ENCODE results near the gene OR14J1.
"Not testable (repeated sequence)": the region's sequence is repeated elsewhere in the genome, so short reads cannot be mapped to it uniquely, and the experiment has no call there.

OR14J1 gene

DNA sequence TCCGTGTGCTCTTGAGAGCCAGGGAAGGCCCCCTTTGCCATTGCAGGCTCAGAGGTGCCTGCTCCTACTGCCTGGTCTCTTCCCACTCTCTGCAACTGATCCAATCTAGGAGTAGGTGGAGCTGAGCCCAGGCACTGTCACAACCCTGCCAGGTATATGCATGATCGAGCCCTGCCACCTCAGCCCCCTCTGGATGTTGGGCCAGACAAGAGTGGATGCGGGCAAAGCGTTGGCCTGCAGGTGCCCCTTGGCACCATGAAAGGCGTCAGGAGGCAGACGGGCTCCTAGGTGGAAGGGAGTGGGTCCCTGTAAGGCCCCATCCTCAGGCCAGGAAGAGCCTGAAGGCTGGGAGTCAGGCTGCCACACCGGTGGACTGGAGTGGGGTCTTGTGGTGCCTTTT is 5.9 kb upstream of the OR14J1 start:
- no peak overlapping the region for H3K27ac ChIP-seq

DNA sequence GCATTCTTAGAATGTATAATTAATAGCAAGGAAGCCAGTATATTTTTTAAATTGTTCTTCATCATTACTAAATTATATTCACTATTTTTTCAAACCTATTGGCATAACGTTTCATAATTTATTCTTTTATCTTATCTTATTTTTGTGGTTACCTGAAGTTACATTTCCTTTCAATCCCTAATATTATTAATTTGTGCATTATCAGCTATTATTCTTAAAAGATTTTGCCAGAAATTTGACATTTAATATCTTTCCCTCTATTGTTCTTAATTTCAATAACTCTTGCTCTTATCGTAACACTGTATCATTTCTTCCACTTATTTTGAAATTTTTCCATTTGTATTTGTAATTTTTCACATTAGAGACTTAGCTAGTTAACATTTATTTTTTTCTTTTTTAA is 18.4 kb downstream of the OR14J1 start:
- H3K27ac ChIP-seq, result no peak overlapping the region

More for the DNA sequence above, 5.9 kb upstream of the OR14J1 start:
- no peak for TF ChIP-seq ZFX (IDR thresholded peaks at IDR 0.05; ENCODE audit: borderline replicate concordance)
- TF ChIP-seq, protein P1, sequence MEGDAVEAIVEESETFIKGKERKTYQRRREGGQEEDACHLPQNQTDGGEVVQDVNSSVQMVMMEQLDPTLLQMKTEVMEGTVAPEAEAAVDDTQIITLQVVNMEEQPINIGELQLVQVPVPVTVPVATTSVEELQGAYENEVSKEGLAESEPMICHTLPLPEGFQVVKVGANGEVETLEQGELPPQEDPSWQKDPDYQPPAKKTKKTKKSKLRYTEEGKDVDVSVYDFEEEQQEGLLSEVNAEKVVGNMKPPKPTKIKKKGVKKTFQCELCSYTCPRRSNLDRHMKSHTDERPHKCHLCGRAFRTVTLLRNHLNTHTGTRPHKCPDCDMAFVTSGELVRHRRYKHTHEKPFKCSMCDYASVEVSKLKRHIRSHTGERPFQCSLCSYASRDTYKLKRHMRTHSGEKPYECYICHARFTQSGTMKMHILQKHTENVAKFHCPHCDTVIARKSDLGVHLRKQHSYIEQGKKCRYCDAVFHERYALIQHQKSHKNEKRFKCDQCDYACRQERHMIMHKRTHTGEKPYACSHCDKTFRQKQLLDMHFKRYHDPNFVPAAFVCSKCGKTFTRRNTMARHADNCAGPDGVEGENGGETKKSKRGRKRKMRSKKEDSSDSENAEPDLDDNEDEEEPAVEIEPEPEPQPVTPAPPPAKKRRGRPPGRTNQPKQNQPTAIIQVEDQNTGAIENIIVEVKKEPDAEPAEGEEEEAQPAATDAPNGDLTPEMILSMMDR (IDR thresholded peaks at IDR 0.05), result no peak

DNA sequence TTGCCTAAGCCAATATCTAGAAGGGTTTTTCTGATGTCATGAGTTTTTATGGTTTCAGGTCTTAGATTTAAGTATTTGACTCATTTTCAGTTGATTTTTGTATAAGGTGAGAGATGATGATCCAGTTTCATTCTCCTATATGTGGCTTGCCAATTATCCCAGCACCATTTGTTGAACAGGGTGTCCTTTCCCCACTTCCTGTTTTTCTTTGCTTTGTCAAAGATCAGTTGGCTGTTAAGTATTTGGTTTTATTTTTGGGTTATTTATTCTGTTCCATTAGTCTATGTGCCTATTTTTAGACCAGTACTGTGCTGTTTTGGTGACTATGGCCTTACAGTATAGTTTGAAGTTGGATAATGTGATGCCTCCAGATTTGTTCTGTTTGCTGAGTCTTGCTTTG is 21.8 kb downstream of the OR14J1 start:
- H3K27ac ChIP-seq, result not testable (repeated sequence)

More for the DNA sequence above, 18.4 kb downstream of the OR14J1 start:
- TF ChIP-seq ZFX (IDR thresholded peaks at IDR 0.05; ENCODE audit: borderline replicate concordance), result no peak
- TF ChIP-seq, protein P1 (IDR thresholded peaks at IDR 0.05), result no peak

DNA sequence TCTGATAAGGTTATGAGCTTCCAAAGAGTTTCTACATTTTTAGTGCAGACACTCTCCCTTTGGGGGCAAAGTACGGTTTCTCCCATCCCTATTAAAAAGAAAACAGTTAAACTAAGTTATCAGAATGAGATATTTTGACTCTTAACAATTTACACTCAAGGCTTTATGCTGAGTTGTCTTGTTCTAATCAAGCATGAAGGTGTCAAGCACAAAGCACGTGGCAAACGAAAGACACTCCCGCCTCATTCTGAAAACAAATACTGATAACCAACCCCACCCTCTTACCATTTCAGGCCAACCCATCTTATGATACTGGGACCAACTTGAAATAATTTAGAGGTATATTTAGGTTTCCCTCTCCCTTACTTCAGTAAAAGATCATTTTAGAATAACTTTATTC is 24.3 kb downstream of the OR14J1 start:
- TF ChIP-seq, protein P1 (IDR thresholded peaks at IDR 0.05), result no peak
- TF ChIP-seq ZFX (IDR thresholded peaks at IDR 0.05; ENCODE audit: borderline replicate concordance), result no peak
- H3K27ac ChIP-seq, result no peak overlapping the region

DNA sequence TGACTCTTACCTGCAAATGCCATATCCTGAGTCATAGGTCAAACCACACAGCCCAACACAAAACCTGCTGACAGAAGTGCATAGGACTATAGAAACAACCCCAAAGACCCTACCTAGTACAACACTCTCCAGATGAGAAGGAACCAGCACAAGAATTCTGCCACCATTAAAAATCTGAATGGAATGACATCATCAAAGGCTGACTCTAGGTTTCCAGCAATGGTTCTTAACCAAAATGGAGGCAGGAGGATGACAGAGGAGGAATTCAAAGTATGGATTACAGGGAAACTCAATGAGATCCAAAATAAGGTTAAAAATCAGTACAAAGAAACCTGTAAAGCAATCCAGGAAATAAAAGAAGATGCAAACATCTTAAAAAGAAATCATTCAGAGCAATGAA is 31.2 kb downstream of the OR14J1 start:
- no peak for TF ChIP-seq ZFX (IDR thresholded peaks at IDR 0.05; ENCODE audit: borderline replicate concordance)
- TF ChIP-seq, protein P1 (IDR thresholded peaks at IDR 0.05), result no peak
- no peak overlapping the region for H3K27ac ChIP-seq

DNA sequence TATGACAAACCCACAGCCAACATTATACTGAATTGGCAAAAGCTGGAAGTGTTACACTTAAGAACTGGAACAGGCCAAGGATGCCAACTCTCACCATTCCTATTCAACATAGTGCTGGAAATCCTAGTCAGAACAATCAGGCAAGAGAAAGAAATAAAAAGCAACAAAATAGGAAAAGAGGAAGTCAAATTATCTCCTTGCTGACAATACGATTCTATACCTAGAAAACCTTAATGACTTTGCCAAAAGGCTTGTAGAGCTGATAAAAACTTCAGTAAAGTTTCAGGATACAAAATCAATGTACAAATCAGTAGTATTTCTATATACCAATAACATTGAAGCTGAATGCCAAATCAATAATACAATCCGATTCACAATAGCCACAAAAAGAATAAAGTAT is 34.8 kb downstream of the OR14J1 start:
- H3K27ac ChIP-seq, result no peak overlapping the region
- no peak for TF ChIP-seq ZFX (IDR thresholded peaks at IDR 0.05; ENCODE audit: borderline replicate concordance)
- TF ChIP-seq, protein P1 (IDR thresholded peaks at IDR 0.05), result no peak

DNA sequence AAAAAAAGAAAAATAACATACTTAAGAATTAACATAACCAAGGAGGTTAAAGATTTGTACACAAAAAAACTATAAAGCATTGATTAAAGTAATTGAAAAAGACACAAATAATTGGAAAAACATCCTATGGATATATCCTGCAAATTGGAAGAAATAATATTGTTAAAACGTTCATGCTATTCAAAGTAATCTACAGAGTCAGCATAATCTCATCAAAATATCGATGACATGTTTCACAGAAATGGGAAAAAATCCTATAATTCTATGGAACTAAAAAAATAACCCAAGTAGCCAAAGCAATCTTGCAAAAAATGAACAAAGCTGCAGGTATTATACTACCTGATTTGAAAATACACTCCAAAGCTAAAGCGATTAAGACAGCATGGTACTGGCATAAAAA is 43.9 kb downstream of the OR14J1 start:
- H3K27ac ChIP-seq, result no peak overlapping the region
- TF ChIP-seq, protein P1 (IDR thresholded peaks at IDR 0.05), result no peak
- TF ChIP-seq ZFX (IDR thresholded peaks at IDR 0.05; ENCODE audit: borderline replicate concordance), result no peak

DNA sequence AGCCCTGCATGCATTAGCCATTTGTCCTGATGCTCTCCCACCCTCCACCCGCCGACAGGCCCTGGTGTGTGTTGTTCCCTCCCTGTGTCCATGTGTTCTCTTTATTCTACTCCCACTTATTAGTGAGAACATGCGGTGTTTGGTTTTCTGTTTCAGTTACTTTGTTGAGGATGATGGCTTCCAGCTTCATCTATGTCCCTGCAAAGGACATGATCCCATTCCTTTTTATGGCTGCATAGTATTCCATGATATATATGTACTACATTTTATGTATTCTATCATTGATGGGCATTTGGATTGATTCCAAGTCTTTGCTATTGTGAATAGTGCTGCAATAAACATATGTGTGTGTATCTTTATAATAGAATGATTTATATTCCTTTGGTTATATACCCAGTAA is 47.8 kb downstream of the OR14J1 start:
- H3K27ac ChIP-seq, result not testable (repeated sequence)
